GM18505 (cell line): Measurements from ENCODE around the gene MTARC2.

Source experiments
- ATAC-seq: cut with Tn5 transposase; IDR thresholded peaks from one replicate; pipeline ENCODE4 v1.9.1; 2021; ENCODE audit not compliant: unreplicated experiment
- POLR2A ChIP-seq: IDR thresholded peaks from 4 replicates; pipeline ENCODE4 v1.6.1; 2011; ENCODE audit warnings: borderline replicate concordance; ENCODE audit not compliant: insufficient read depth, insufficient read length; ENCODE audit errors: extremely low read depth

Gene MTARC2

GRCh38 chr1:220788900-220789299 is 40.8 kb downstream of the MTARC2 start:
- ATAC-seq: no peak
- no peak for TF ChIP-seq POLR2A

GRCh38 chr1:220789532-220790147 is 41.5 kb downstream of the MTARC2 start:
- no peak for TF ChIP-seq POLR2A
- ATAC-seq: no peak

- no peak for ATAC-seq
- TF ChIP-seq POLR2A: no peak
Measured at GRCh38 chr1:220791285-220791684, 43.2 kb downstream of the MTARC2 start.

- no peak for TF ChIP-seq POLR2A
- no peak for ATAC-seq
Measured at GRCh38 chr1:220791956-220792355, 43.8 kb downstream of the MTARC2 start.

GRCh38 chr1:220796530-220796929 is 48.4 kb downstream of the MTARC2 start:
- ATAC-seq: no peak
- no peak for TF ChIP-seq POLR2A

GRCh38 chr1:220797044-220797443 is 48.9 kb downstream of the MTARC2 start:
- no peak for ATAC-seq
- no peak for TF ChIP-seq POLR2A

GRCh38 chr1:220797553-220797952 is 49.4 kb downstream of the MTARC2 start:
- ATAC-seq: no peak
- no peak for TF ChIP-seq POLR2A

- ATAC-seq: no peak
- no peak for TF ChIP-seq POLR2A
Measured at GRCh38 chr1:220798338-220798737, 50.2 kb downstream of the MTARC2 start.

- ATAC-seq: no peak
- TF ChIP-seq POLR2A: no peak
Measured at GRCh38 chr1:220800262-220800661, 52.1 kb downstream of the MTARC2 start.

GRCh38 chr1:220803401-220804201 is 55.5 kb downstream of the MTARC2 start:
- no peak for TF ChIP-seq POLR2A
- ATAC-seq: no peak

- TF ChIP-seq POLR2A: no peak
- no peak for ATAC-seq
Measured at GRCh38 chr1:220804202-220804586, 56.1 kb downstream of the MTARC2 start.

GRCh38 chr1:220806408-220806807 is 58.3 kb downstream of the MTARC2 start:
- TF ChIP-seq POLR2A: no peak
- ATAC-seq: no peak

GRCh38 chr1:220807726-220808125 is 59.6 kb downstream of the MTARC2 start:
- no peak for TF ChIP-seq POLR2A
- no peak for ATAC-seq

GRCh38 chr1:220808345-220809186 is 60.4 kb downstream of the MTARC2 start:
- TF ChIP-seq POLR2A: no peak
- ATAC-seq: no peak

GRCh38 chr1:220809187-220809550 is 61.0 kb downstream of the MTARC2 start:
- no peak for TF ChIP-seq POLR2A
- ATAC-seq: no peak

- TF ChIP-seq POLR2A: no peak
- ATAC-seq: peak; percentile 9
Measured at GRCh38 chr1:220809704-220810103, 61.6 kb downstream of the MTARC2 start.
